ENCODE results near the gene PLEKHM1.
A peak's percentile ranks its signal among the peaks of the same experiment; 100 is the strongest.

Gene PLEKHM1

GRCh38 chr17:45425125-45425983 is 65.2 kb downstream of the PLEKHM1 start:
- DNase-seq = peak; percentile 49 to 61

GRCh38 chr17:45424769-45425124 is 65.8 kb downstream of the PLEKHM1 start:
- no peak for DNase-seq

- DNase-seq = no peak
Measured at GRCh38 chr17:45423975-45424335, 66.6 kb downstream of the PLEKHM1 start.

GRCh38 chr17:45423304-45423974 is 67.1 kb downstream of the PLEKHM1 start:
- no peak for DNase-seq

- DNase-seq = no peak
Measured at GRCh38 chr17:45414990-45415881, 75.3 kb downstream of the PLEKHM1 start.

- no peak for DNase-seq
Measured at GRCh38 chr17:45413498-45413923, 77.0 kb downstream of the PLEKHM1 start.

GRCh38 chr17:45411348-45412105 is 79.0 kb downstream of the PLEKHM1 start:
- DNase-seq = no peak

- DNase-seq = no peak
Measured at GRCh38 chr17:45410144-45411091, 80.1 kb downstream of the PLEKHM1 start.

GRCh38 chr17:45409659-45410076 is 80.9 kb downstream of the PLEKHM1 start:
- no peak for DNase-seq

GRCh38 chr17:45408611-45409421 is 81.7 kb downstream of the PLEKHM1 start:
- no peak for DNase-seq

- no peak for DNase-seq
Measured at GRCh38 chr17:45406107-45406506, 84.4 kb downstream of the PLEKHM1 start.

GRCh38 chr17:45405250-45406086 is 85.1 kb downstream of the PLEKHM1 start:
- DNase-seq = no peak

GRCh38 chr17:45404870-45405249 is 85.7 kb downstream of the PLEKHM1 start:
- no peak for DNase-seq

GRCh38 chr17:45403906-45404490 is 86.5 kb downstream of the PLEKHM1 start:
- no peak for DNase-seq

- DNase-seq = no peak
Measured at GRCh38 chr17:45402916-45403315, 87.6 kb downstream of the PLEKHM1 start.

GRCh38 chr17:45398800-45399199 is 91.7 kb downstream of the PLEKHM1 start:
- DNase-seq = no peak

- DNase-seq = no peak
Measured at GRCh38 chr17:45397796-45398195, 92.7 kb downstream of the PLEKHM1 start.

- DNase-seq = no peak
Measured at GRCh38 chr17:45396496-45397205, 93.9 kb downstream of the PLEKHM1 start.

All from SW 1271 (cell line).